ENCODE data around the gene ZC3H12D. TPM values are rescaled to one million over a fixed set of nuclear protein-coding genes. Genes with fewer than 3 reads are reported as not detected.

ZC3H12D gene
- total RNA-seq, 4 donors from 2014 or later: 0.42 to 2.2 (median 0.92) TPM

GRCh38 chr6:149431905-149432775, 52.7 kb downstream of the ZC3H12D start:
- peak; percentile 90 to 98 for DNase-seq (ENCODE audit: low spot score in 2 of 2)
- no peak overlapping the region for H3K4me3 ChIP-seq (ENCODE audit: low read depth, poor library complexity, severe bottlenecking)
- peak in 1 of 3 donors; percentile 90 for TF ChIP-seq CTCF (IDR thresholded peaks at IDR 0.05)
- TF ChIP-seq POLR2A (IDR thresholded peaks at IDR 0.05): no peak
- 22 to 29% methylated on average over 19 of the region's 19 CpGs for WGBS, 2 donors
- intact Hi-C loops (cut with DNase I; ENCODE audit: low total_unique reads): loop anchor here (10.0 kb wide), 1 partner anchor 397 kb away; no protein-coding TSS in a partner anchor

- WGBS, 2 donors: 89 to 90% methylated on average over 26 of the region's 26 CpGs
- no peak for DNase-seq (ENCODE audit: low spot score in 2 of 2)
- no peak overlapping the region for H3K4me3 ChIP-seq (ENCODE audit: low read depth, poor library complexity, severe bottlenecking)
- no peak for TF ChIP-seq POLR2A (IDR thresholded peaks at IDR 0.05)
- no peak for TF ChIP-seq CTCF (IDR thresholded peaks at IDR 0.05)
- intact Hi-C loops (cut with DNase I; ENCODE audit: low total_unique reads): loop anchor here (10.0 kb wide), 1 partner anchor 395 kb away; no protein-coding TSS in a partner anchor
These were observed 55.1 kb downstream of the ZC3H12D start for GRCh38 chr6:149429427-149430360.

GRCh38 chr6:149428606-149429005, 56.2 kb downstream of the ZC3H12D start:
- WGBS, 2 donors: 87 to 91% methylated on average over 4 of the region's 4 CpGs
- H3K4me3 ChIP-seq (ENCODE audit: low read depth, poor library complexity, severe bottlenecking): no peak overlapping the region
- TF ChIP-seq POLR2A (IDR thresholded peaks at IDR 0.05): no peak
- no peak for TF ChIP-seq CTCF (IDR thresholded peaks at IDR 0.05)
- no peak for DNase-seq (ENCODE audit: low spot score in 2 of 2)
- intact Hi-C loops (cut with DNase I; ENCODE audit: low total_unique reads): no loop called here

- TF ChIP-seq POLR2A (IDR thresholded peaks at IDR 0.05) (no peak), CTCF (IDR thresholded peaks at IDR 0.05) (no peak)
- intact Hi-C loops (cut with DNase I; ENCODE audit: low total_unique reads): no loop called here
- no peak overlapping the region for H3K4me3 ChIP-seq (ENCODE audit: low read depth, poor library complexity, severe bottlenecking)
- 95 to 98% methylated on average over 5 of the region's 5 CpGs for WGBS, 2 donors
- DNase-seq (ENCODE audit: low spot score in 2 of 2): peak in 1 of 2 donors; percentile 75
These were observed 59.1 kb downstream of the ZC3H12D start for GRCh38 chr6:149425754-149426153.

GRCh38 chr6:149425224-149425623, 59.6 kb downstream of the ZC3H12D start:
- DNase-seq (ENCODE audit: low spot score in 2 of 2): peak in 1 of 2 donors; percentile 79
- H3K4me3 ChIP-seq (ENCODE audit: low read depth, poor library complexity, severe bottlenecking): no peak overlapping the region
- intact Hi-C loops (cut with DNase I; ENCODE audit: low total_unique reads): no loop called here
- no peak for TF ChIP-seq POLR2A (IDR thresholded peaks at IDR 0.05)
- no peak for TF ChIP-seq CTCF (IDR thresholded peaks at IDR 0.05)
- WGBS, 2 donors: 86 to 87% methylated on average over 7 to 8 of the region's 8 CpGs

Measured in lower leg skin (tissue), 4 donors.